ENCODE measurements around the gene DOLPP1.

DOLPP1 gene

DNA sequence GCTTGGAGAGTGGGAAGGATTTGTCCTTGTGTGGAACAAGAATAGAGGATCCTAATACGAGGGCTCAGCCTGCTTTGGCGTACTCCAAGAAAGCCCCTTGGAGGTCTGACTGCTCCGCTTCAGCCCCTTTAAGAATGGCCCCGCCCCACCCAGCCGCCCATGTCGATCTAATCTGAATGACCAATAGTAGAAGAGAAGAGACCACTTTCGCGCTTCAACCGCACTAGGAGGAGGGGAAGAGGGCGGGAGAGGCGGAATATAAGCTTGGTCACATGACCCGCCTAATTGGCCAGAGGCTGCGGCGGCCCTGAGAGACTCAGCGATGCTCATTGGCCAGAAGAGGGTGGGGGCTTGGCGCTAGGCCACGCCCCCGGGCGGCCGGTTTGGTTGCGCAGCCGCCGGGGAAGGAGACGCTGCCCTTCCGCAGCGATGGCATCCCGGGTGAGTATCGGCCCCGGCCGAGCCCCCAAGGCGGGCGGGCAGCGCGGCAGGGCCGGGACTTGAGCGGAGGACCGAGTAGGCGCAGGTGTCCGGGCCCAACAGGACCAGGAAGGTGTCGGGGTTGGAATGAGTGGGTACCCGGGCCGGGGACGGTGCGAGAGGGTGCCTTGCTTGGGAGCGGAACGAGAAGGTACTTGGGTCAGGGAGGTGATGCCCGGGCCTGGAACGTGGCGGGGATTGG lies 44.5 kb upstream of the DOLPP1 start, which contains the start of gene MIGA2:
Gene MIGA2, plus strand, starts transcription at position 386 of the 682 bp plus-strand sequence. CDS start 3,969 bp downstream, outside the sequence.
- Histone ChIP-seq H3K27ac (ENCODE audit: low read depth, low read length) (no peak within 1 kb of the TSS), H3F3A (ENCODE audit: insufficient read depth) (no peaks in the 10 kb centered on the region), H3K36me3 (ENCODE audit: low read length) (no peaks in the 10 kb centered on the region), H3K9me2 (replicated peaks; ENCODE audit: insufficient read depth, low read length) (no peaks in the 10 kb centered on the region), H3K79me2 (ENCODE audit: insufficient read depth, low read length) (peaks cover 4% of the 10 kb centered on the region), H3K4me2 (ENCODE audit: low read depth, low read length, poor library complexity, severe bottlenecking) (peak within 1 kb of the TSS; percentile 85), H3K27me3 (ENCODE audit: low read length) (no peaks in the 10 kb centered on the region), H3K9ac (ENCODE audit: low read length) (peak within 1 kb of the TSS; percentile 80), H4K20me1 (ENCODE audit: low read depth, low read length) (no peaks in the 10 kb centered on the region), H3K9me3 (ENCODE audit: insufficient read depth, low read length) (no peaks in the 10 kb centered on the region), H3K4me3 (ENCODE audit: insufficient read depth, low read length, poor library complexity, severe bottlenecking) (peak within 1 kb of the TSS; percentile 76), H2AFZ (ENCODE audit: low read depth, low read length, severe bottlenecking) (peak within 1 kb of the TSS; percentile 100)
- TF ChIP-seq, protein P1, sequence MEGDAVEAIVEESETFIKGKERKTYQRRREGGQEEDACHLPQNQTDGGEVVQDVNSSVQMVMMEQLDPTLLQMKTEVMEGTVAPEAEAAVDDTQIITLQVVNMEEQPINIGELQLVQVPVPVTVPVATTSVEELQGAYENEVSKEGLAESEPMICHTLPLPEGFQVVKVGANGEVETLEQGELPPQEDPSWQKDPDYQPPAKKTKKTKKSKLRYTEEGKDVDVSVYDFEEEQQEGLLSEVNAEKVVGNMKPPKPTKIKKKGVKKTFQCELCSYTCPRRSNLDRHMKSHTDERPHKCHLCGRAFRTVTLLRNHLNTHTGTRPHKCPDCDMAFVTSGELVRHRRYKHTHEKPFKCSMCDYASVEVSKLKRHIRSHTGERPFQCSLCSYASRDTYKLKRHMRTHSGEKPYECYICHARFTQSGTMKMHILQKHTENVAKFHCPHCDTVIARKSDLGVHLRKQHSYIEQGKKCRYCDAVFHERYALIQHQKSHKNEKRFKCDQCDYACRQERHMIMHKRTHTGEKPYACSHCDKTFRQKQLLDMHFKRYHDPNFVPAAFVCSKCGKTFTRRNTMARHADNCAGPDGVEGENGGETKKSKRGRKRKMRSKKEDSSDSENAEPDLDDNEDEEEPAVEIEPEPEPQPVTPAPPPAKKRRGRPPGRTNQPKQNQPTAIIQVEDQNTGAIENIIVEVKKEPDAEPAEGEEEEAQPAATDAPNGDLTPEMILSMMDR (IDR thresholded peaks at IDR 0.05; ENCODE audit: insufficient read depth, low read length, poor library complexity, severe bottlenecking) = no peak
- no peak for TF ChIP-seq EZH2phosphoT487 (conservative IDR thresholded peaks at IDR 0.05; ENCODE audit: low read length)

DNA sequence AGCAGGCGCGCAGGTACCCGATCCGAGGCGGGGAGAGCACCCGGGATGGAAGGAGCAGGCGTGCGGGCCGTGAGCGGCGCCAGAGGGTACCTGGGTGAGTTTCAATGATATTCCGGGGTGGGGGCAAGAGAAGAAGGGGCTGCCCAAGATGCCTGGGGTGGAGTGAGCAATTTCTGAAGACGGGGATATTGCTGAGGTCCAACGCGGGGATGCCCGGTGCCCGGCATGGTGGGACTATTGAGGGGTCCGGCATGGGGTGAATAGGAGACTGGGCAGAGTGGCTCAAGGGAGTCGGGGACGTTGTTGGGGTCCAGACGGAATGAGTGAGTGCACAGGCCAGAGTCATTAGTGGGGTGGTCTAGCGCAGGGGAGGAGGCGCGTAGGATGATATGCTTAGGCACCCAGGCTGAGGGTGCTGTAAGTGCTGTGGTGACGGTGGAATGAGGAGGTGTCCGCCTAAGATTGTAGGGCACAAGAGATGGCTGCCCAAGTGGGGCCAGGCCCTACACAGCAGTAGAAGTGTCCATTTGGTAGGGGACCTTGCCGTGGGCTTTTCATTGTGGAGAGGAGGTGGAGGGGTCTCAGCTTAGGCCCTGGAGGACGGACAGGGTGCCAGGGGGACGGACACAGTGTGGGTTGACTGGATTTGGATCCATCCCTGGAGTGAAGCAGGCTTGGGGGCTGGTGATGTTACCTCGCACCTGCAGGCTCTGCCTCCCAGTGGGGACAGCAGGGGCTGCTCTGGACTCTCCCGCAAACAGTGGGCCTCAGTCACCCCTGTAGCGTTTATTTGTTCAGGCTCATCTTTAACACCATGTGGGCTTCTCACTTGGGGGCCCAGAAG lies 43.8 kb upstream of the DOLPP1 start:
- Histone ChIP-seq H3K9ac (ENCODE audit: low read length) (peak overlapping the region; percentile 80), H3K9me2 (replicated peaks; ENCODE audit: insufficient read depth, low read length) (no peaks in the 10 kb centered on the region), H3K36me3 (ENCODE audit: low read length) (no peaks in the 10 kb centered on the region), H3K9me3 (ENCODE audit: insufficient read depth, low read length) (no peaks in the 10 kb centered on the region), H4K20me1 (ENCODE audit: low read depth, low read length) (no peaks in the 10 kb centered on the region), H3K4me2 (ENCODE audit: low read depth, low read length, poor library complexity, severe bottlenecking) (peak overlapping the region; percentile 71), H3K79me2 (ENCODE audit: insufficient read depth, low read length) (peaks cover 4% of the 10 kb centered on the region), H2AFZ (ENCODE audit: low read depth, low read length, severe bottlenecking) (peak overlapping the region; percentile 55), H3K27ac (ENCODE audit: low read depth, low read length) (no peak overlapping the region), H3F3A (ENCODE audit: insufficient read depth) (no peaks in the 10 kb centered on the region), H3K4me3 (ENCODE audit: insufficient read depth, low read length, poor library complexity, severe bottlenecking) (peak overlapping the region; percentile 76), H3K27me3 (ENCODE audit: low read length) (no peaks in the 10 kb centered on the region)
- TF ChIP-seq, protein P1 (IDR thresholded peaks at IDR 0.05; ENCODE audit: insufficient read depth, low read length, poor library complexity, severe bottlenecking) = no peak
- TF ChIP-seq EZH2phosphoT487 (conservative IDR thresholded peaks at IDR 0.05; ENCODE audit: low read length) = no peak

DNA sequence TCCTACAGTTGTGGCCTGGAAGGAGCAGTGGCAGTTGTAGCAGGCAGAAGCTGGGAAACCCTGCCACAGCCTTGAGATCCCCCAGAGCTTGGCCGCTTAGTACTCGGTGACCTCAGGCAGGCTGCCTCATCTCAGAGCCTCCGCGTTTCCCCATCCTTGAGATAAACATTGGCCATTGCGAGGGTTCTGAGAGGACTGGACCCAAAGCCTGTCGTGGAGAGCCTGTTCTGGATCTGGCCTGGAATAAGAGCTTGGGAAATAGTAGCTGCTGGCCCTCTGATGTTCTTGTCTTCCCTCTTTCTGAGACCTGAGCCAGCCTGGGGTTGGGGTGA lies 43.2 kb upstream of the DOLPP1 start:
- Histone ChIP-seq H3K27ac (ENCODE audit: low read depth, low read length) (no peak overlapping the region), H3K9me3 (ENCODE audit: insufficient read depth, low read length) (no peaks in the 10 kb centered on the region), H3F3A (ENCODE audit: insufficient read depth) (no peaks in the 10 kb centered on the region), H2AFZ (ENCODE audit: low read depth, low read length, severe bottlenecking) (no peak overlapping the region), H4K20me1 (ENCODE audit: low read depth, low read length) (no peaks in the 10 kb centered on the region), H3K79me2 (ENCODE audit: insufficient read depth, low read length) (peaks cover 4% of the 10 kb centered on the region), H3K9me2 (replicated peaks; ENCODE audit: insufficient read depth, low read length) (no peaks in the 10 kb centered on the region), H3K4me3 (ENCODE audit: insufficient read depth, low read length, poor library complexity, severe bottlenecking) (peak overlapping the region; percentile 76), H3K9ac (ENCODE audit: low read length) (peak overlapping the region; percentile 80; the same call in 1 of the 2 replicates), H3K27me3 (ENCODE audit: low read length) (no peaks in the 10 kb centered on the region), H3K4me2 (ENCODE audit: low read depth, low read length, poor library complexity, severe bottlenecking) (peak overlapping the region; percentile 71), H3K36me3 (ENCODE audit: low read length) (no peaks in the 10 kb centered on the region)
- TF ChIP-seq, protein P1 (IDR thresholded peaks at IDR 0.05; ENCODE audit: insufficient read depth, low read length, poor library complexity, severe bottlenecking) = no peak
- no peak for TF ChIP-seq EZH2phosphoT487 (conservative IDR thresholded peaks at IDR 0.05; ENCODE audit: low read length)

All from SU-DHL-6 (cell line).